GM12878 (cell line): ENCODE results near the gene RECQL5. TPM values are rescaled to one million over a fixed set of nuclear protein-coding genes. Genes with fewer than 3 reads are reported as not detected.

ENCODE experiments used
- ATAC-seq: fragments of 200-7000 bp; cut with Tn5 transposase; 3 replicates; pipeline ENCODE4 v1.9.1; 2020; ENCODE audit warnings: mild to moderate bottlenecking, moderate library complexity
- BruUV-seq: library from RNA; stranded (reverse); fragments of 400-500 nt; replicated peaks from 2 replicates; lab custom pipeline; 2021; lab: Mats Ljungman, UMichigan
- CTCF ChIA-PET: fragments of 300-600 bp; sonication (Branson Sonifier 250); formaldehyde crosslinking; extraction: SDS; loops from one replicate; lab custom pipeline; 2021; ENCODE audit warnings: inconsistent platforms; lab: Yijun Ruan, JAX
- POLR2A ChIA-PET: fragments of 350-600 bp; formaldehyde crosslinking; extraction: SDS; loops from one replicate; lab custom pipeline; 2021; ENCODE audit warnings: inconsistent platforms; lab: Charles Lee
- RAD21 ChIA-PET: fragments of 300-600 bp; sonication (Branson Sonifier 250); formaldehyde crosslinking; loops from one replicate; lab custom pipeline; 2023; ENCODE audit warnings: antibody characterized with exemption; ENCODE audit not compliant: unreplicated experiment; lab: Charles Lee
- SMC1A ChIA-PET: fragments of 300-600 bp; sonication (Branson Sonifier 250); formaldehyde crosslinking; loops from one replicate; lab custom pipeline; 2023; ENCODE audit not compliant: unreplicated experiment, uncharacterized antibody; lab: Charles Lee
- DNase-seq: peaks from one replicate; pipeline ENCODE4 v3.0.0-alpha.2; 2011; ENCODE audit warnings: low read depth, low spot score
- FAIRE-seq: peaks from 3 replicates; lab custom pipeline; 2011; peaks lifted over from hg19 to GRCh38; lab: Jason Lieb, UNC
- H2AFZ ChIP-seq: 2 replicates; pipeline ENCODE4 v1.6.0; 2011; ENCODE audit warnings: low read depth, low read length, control low read depth; ENCODE audit not compliant: control insufficient read depth
- H3K27ac ChIP-seq: 2 replicates; pipeline ENCODE4 v1.5.1; 2011; ENCODE audit warnings: control low read depth; ENCODE audit not compliant: control insufficient read depth, insufficient read depth
- H3K27me3 ChIP-seq, 2 experiments: replicated peaks in 1 of 2; 2 replicates each; pipeline versions ENCODE4 v1.6.0 to v1.6.1; 2011; ENCODE audit warnings: low read length in 1 of 2; ENCODE audit not compliant: control insufficient read depth in 2 of 2, insufficient read depth in 2 of 2
- H3K36me3 ChIP-seq, 2 experiments: 2 replicates each; pipeline ENCODE4 v1.5.1; 2011; ENCODE audit warnings: low read length in 1 of 2; ENCODE audit not compliant: control insufficient read depth in 2 of 2, insufficient read depth in 2 of 2
- H3K4me1 ChIP-seq: 2 replicates; pipeline ENCODE4 v1.6.1; 2011; ENCODE audit warnings: mild to moderate bottlenecking, low read length, moderate library complexity, mixed read lengths; ENCODE audit not compliant: control insufficient read depth, insufficient read depth
- H3K4me2 ChIP-seq: 2 replicates; pipeline ENCODE4 v1.6.0; 2011; ENCODE audit warnings: control low read depth; ENCODE audit not compliant: control insufficient read depth, insufficient read depth
- H3K4me3 ChIP-seq: fragments of 200-600 bp; sonication (generic); 2 replicates; pipeline ENCODE4 v1.5.1; 2016
- H3K79me2 ChIP-seq: 2 replicates; pipeline ENCODE4 v1.6.0; 2011; ENCODE audit warnings: low read length; ENCODE audit not compliant: control insufficient read depth, insufficient read depth
- H3K9ac ChIP-seq: 2 replicates; pipeline ENCODE4 v1.8.0; 2011; ENCODE audit warnings: low read length, control low read depth, mixed read lengths; ENCODE audit not compliant: control insufficient read depth, insufficient read depth
- H3K9me3 ChIP-seq: replicated peaks from 3 replicates; pipeline ENCODE4 v1.5.1; 2011; ENCODE audit warnings: mild to moderate bottlenecking, low read length; ENCODE audit not compliant: control insufficient read depth, insufficient read depth
- H4K20me1 ChIP-seq: 2 replicates; pipeline ENCODE4 v1.6.0; 2011; ENCODE audit not compliant: control insufficient read depth, insufficient read depth
- MYC ChIP-seq: IDR thresholded peaks from 2 replicates; pipeline ENCODE4 v1.6.1; 2011; ENCODE audit warnings: mild to moderate bottlenecking, low read length, moderate library complexity, inconsistent platforms; ENCODE audit not compliant: insufficient read depth, insufficient replicate concordance, insufficient read length, severe bottlenecking
- NBN ChIP-seq: fragments of 450-650 bp; IDR thresholded peaks from 2 replicates; pipeline ENCODE4 v1.6.1; 2016
- STAT1 ChIP-seq: fragments of 450-650 bp; conservative IDR thresholded peaks from 2 replicates; pipeline ENCODE4 v1.6.1; 2014; ENCODE audit warnings: antibody characterized with exemption, mild to moderate bottlenecking
- WGBS: methylation state at CpG from one replicate; pipeline ENCODE4 v1.1.6; 2016; ENCODE audit warnings: low lambda C conversion rate; ENCODE audit not compliant: insufficient replicate concordance, insufficient coverage; ENCODE audit errors: missing lambda C conversion rate; 5-methylcytosine and 5-hydroxymethylcytosine counted together
- in situ Hi-C: fragments of 300-500 bp; cut with MboI; formaldehyde crosslinking; loops from 9 replicates; pipeline ENCODE4 v1.14.3; 2018; ENCODE audit warnings: mixed read lengths
- intact Hi-C: fragments of 100-400 bp; cut with micrococcal nuclease; formaldehyde crosslinking; loops from one replicate; pipeline ENCODE4 v1.14.2; 2022; ENCODE audit not compliant: unreplicated experiment
- polyA plus RNA-seq, 11 experiments: library from polyadenylated mRNA; depleted of rRNA in 4 of 11; unstranded in 6 of 11; stranded (reverse) in 5 of 11; fragments of >200 nt; fragmentation: Nextera tagmentation in 4 of 11; fragmentation: Illumina TruSeq in 1 of 11; extraction: Ambion mirVana in 4 of 11; extraction: Trizol in 1 of 11; gene quantifications; 1 replicate in 1 of 11; 2 replicates in 10 of 11; pipeline versions ENCODE4 v1.2.1 to v1.2.3, GENCODE V29; 2011 to 2016; ENCODE audit warnings: inconsistent platforms in 2 of 11, missing spikeins in 2 of 11, low read depth in 1 of 11
- total RNA-seq, 4 experiments: library from RNA; depleted of rRNA in 3 of 4; stranded (reverse); fragments of >200 nt in 3 of 4; fragmentation: Illumina TruSeq in 1 of 4; extraction: Trizol in 1 of 4; gene quantifications; 2 replicates each; pipeline versions ENCODE4 v1.2.1 to v1.2.3, GENCODE V29; 2013 to 2021
- TF ChIP-seq, protein P1 (sequence below): fragments of 450-650 bp; IDR thresholded peaks from 2 replicates; pipeline ENCODE4 v1.6.1; 2017; ENCODE audit warnings: antibody characterized with exemption, mild to moderate bottlenecking, moderate library complexity
- TF ChIP-seq, protein P2 (sequence below): fragments of 450-650 bp; IDR thresholded peaks from 2 replicates; pipeline ENCODE4 v1.6.1; 2018; ENCODE audit warnings: mild to moderate bottlenecking, low read depth, moderate library complexity; ENCODE audit not compliant: partially characterized antibody

RECQL5 gene
- total and polyA plus RNA-seq, 10 of the 15 experiments (the other 5 are each of a cell fraction or from before 2014, with no cell fraction given) = 3.6 to 30.6 (median 20.1) TPM

DNA sequence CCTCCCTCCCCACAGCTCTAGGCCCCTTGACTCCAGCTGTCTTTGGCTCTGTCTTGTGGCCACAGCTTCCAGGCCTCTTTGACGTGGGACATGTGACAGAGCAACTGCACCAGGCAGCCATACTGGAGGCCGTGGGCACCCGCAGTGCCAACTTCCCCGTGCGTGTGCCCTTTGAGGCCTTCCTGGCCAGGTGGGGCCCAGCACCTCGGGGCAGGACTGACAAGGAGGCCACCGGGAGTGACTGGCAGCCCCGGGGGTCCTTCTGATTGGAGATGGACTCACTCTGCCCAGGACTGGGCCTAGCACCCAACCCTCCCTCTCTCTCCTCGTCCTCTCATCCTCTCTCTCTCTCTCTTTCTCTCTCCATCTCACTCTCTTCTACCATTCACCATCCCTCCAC lies 63.8 kb downstream of the RECQL5 start (continued):
- TF ChIP-seq, protein P1, sequence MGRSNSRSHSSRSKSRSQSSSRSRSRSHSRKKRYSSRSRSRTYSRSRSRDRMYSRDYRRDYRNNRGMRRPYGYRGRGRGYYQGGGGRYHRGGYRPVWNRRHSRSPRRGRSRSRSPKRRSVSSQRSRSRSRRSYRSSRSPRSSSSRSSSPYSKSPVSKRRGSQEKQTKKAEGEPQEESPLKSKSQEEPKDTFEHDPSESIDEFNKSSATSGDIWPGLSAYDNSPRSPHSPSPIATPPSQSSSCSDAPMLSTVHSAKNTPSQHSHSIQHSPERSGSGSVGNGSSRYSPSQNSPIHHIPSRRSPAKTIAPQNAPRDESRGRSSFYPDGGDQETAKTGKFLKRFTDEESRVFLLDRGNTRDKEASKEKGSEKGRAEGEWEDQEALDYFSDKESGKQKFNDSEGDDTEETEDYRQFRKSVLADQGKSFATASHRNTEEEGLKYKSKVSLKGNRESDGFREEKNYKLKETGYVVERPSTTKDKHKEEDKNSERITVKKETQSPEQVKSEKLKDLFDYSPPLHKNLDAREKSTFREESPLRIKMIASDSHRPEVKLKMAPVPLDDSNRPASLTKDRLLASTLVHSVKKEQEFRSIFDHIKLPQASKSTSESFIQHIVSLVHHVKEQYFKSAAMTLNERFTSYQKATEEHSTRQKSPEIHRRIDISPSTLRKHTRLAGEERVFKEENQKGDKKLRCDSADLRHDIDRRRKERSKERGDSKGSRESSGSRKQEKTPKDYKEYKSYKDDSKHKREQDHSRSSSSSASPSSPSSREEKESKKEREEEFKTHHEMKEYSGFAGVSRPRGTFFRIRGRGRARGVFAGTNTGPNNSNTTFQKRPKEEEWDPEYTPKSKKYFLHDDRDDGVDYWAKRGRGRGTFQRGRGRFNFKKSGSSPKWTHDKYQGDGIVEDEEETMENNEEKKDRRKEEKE = no peak

DNA sequence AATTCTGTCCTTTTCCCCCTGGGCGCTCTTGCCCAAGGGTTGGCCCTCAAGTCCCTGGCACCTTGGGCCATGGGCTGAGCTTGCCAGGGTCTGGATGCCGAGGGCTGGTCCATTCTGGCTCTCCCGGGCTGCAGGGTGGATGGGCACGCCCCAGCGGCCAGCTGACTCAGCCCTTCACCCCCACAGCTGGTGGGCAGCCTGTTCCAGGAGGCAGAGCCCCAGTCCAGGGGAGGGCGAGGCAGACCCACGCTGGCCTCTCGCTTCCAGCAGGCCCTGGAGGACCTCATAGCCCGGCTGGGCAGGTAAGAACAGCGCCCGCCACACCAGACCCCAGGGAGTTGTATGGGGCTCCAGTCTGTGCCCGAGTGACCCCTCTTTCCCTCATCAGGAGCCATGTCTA lies 64.3 kb downstream of the RECQL5 start:
- 32% methylated on average over 11 of the region's 12 CpGs for WGBS
- H3K36me3 ChIP-seq = no peaks in the 10 kb centered on the region
- BruUV-seq = no TSS peak
- no peaks in the 10 kb centered on the region for H3K27me3 ChIP-seq
- SMC1A ChIA-PET = interaction anchor here (1.9 to 3.0 kb wide), 2 partner anchors 143 to 145 kb away, joined by 5 to 18 read pairs; no protein-coding TSS in a partner anchor
- no peaks in the 10 kb centered on the region for H3K9me3 ChIP-seq
- no peak overlapping the region for H3K27ac ChIP-seq
- CTCF ChIA-PET = interaction anchor here (0.9 to 7.1 kb wide), 8 partner anchors 9 to 146 kb away, joined by 3 to 164 read pairs (median 8); partner anchors contain the start of gene SMIM5
- POLR2A ChIA-PET = no interaction called here
- no peak overlapping the region for H3K9ac ChIP-seq
- ATAC-seq (no peak), FAIRE-seq (no peak), DNase-seq (no peak)
- no peaks in the 10 kb centered on the region; the same call in 1 of the 2 replicates for H4K20me1 ChIP-seq
- RAD21 ChIA-PET = interaction anchor here (0.8 to 1.0 kb wide), 2 partner anchors 72 to 205 kb away, joined by 3 read pairs; no protein-coding TSS in a partner anchor
- H3K79me2 ChIP-seq = no peaks in the 10 kb centered on the region
- in situ Hi-C loops = no loop called here
- H3K4me2 ChIP-seq = no peak overlapping the region
- H2AFZ ChIP-seq = no peak overlapping the region
- intact Hi-C loops = no loop called here
- TF ChIP-seq STAT1 (no peak), NBN (no peak), MYC (no peak)
- TF ChIP-seq, protein P2, sequence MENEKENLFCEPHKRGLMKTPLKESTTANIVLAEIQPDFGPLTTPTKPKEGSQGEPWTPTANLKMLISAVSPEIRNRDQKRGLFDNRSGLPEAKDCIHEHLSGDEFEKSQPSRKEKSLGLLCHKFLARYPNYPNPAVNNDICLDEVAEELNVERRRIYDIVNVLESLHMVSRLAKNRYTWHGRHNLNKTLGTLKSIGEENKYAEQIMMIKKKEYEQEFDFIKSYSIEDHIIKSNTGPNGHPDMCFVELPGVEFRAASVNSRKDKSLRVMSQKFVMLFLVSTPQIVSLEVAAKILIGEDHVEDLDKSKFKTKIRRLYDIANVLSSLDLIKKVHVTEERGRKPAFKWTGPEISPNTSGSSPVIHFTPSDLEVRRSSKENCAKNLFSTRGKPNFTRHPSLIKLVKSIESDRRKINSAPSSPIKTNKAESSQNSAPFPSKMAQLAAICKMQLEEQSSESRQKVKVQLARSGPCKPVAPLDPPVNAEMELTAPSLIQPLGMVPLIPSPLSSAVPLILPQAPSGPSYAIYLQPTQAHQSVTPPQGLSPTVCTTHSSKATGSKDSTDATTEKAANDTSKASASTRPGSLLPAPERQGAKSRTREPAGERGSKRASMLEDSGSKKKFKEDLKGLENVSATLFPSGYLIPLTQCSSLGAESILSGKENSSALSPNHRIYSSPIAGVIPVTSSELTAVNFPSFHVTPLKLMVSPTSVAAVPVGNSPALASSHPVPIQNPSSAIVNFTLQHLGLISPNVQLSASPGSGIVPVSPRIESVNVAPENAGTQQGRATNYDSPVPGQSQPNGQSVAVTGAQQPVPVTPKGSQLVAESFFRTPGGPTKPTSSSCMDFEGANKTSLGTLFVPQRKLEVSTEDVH = no peak
- no peak overlapping the region for H3K4me3 ChIP-seq
- H3K4me1 ChIP-seq = no peaks in the 10 kb centered on the region
